NT2/D1 (cell line): Measurements from ENCODE around the gene WDR62.
"Not testable (repeated sequence)": the region's sequence is repeated elsewhere in the genome, so short reads cannot be mapped to it uniquely, and the experiment has no call there.

ENCODE experiments used
- SUZ12 ChIP-seq: IDR thresholded peaks from 2 replicates; pipeline ENCODE4 v1.6.1; 2011; ENCODE audit not compliant: insufficient read length, insufficient read depth; ENCODE audit errors: extremely low read depth
- YY1 ChIP-seq: IDR thresholded peaks from 2 replicates; pipeline ENCODE4 v1.6.1; 2011; ENCODE audit not compliant: insufficient read length, insufficient read depth
- ZNF274 ChIP-seq: IDR thresholded peaks from 2 replicates; pipeline ENCODE4 v1.6.1; 2011; ENCODE audit warnings: mild to moderate bottlenecking, low read depth, low read length

DNA sequence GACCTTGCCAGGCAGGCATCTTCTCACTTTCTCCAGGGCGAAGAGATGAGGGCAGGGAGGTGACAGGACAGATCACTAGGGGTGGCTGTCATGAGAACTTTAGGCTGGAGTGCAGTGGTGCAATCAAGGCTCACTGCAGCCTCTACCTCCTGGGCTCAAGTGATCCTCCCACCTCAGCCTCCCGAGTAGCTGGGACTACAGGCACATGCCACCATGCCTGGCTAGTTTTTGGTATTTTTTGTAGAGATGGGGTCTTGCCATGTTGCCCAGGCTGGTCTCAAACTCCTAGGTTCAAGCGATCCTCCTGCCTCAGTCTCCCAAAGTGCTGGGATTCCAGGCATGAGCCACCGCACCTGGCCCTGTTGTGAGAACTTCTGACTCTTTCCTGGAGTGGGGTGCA, 80.2 kb downstream of the WDR62 start:
- not testable (repeated sequence) for TF ChIP-seq YY1, ZNF274, SUZ12
